SKM-1 treated with dmso at 0.1 percent for 144 hours (cell line): Measurements from ENCODE around the gene ATP10A.

Source experiments
- DNase-seq: peaks from one replicate; lab custom pipeline; 2025; ENCODE audit not compliant: unreplicated experiment; lab: John Stamatoyannopoulos, UW

ATP10A gene

GRCh38 chr15:25863111-25863967, at the start of gene ATP10A:
Gene ATP10A (minus strand): TSS chr15:25863327. CDS start chr15:25863096, 231 bp downstream.
- DNase-seq = no peak

- no peak for DNase-seq
These were observed 48.9 kb upstream of the ATP10A start for GRCh38 chr15:25912035-25912434.

- DNase-seq = no peak
These were observed 47.7 kb upstream of the ATP10A start for GRCh38 chr15:25910832-25911231.

- DNase-seq = no peak
These were observed 46.7 kb upstream of the ATP10A start for GRCh38 chr15:25909806-25910205.

- DNase-seq = no peak
These were observed 46.2 kb upstream of the ATP10A start for GRCh38 chr15:25909325-25909724.

- DNase-seq = peak; percentile 82
These were observed 42.0 kb upstream of the ATP10A start for GRCh38 chr15:25905140-25905539.

- DNase-seq = peak; percentile 44
These were observed 40.0 kb upstream of the ATP10A start for GRCh38 chr15:25903024-25903581.

GRCh38 chr15:25901811-25902605, 38.9 kb upstream of the ATP10A start:
- DNase-seq = no peak

- DNase-seq = no peak
These were observed 37.8 kb upstream of the ATP10A start for GRCh38 chr15:25900901-25901300.

GRCh38 chr15:25900431-25900830, 37.3 kb upstream of the ATP10A start:
- DNase-seq = no peak

GRCh38 chr15:25899870-25900269, 36.7 kb upstream of the ATP10A start:
- no peak for DNase-seq

GRCh38 chr15:25897658-25898057, 34.5 kb upstream of the ATP10A start:
- DNase-seq = no peak

- DNase-seq = no peak
These were observed 31.3 kb upstream of the ATP10A start for GRCh38 chr15:25894371-25894902.

GRCh38 chr15:25893596-25893995, 30.5 kb upstream of the ATP10A start:
- no peak for DNase-seq

GRCh38 chr15:25892126-25892525, 29.0 kb upstream of the ATP10A start:
- DNase-seq = no peak

GRCh38 chr15:25891081-25891480, 28.0 kb upstream of the ATP10A start:
- DNase-seq = no peak

- DNase-seq = no peak
These were observed 27.4 kb upstream of the ATP10A start for GRCh38 chr15:25890529-25890928.

GRCh38 chr15:25887870-25888269, 24.7 kb upstream of the ATP10A start:
- DNase-seq = no peak

- DNase-seq = no peak
These were observed 23.5 kb upstream of the ATP10A start for GRCh38 chr15:25886498-25887140.

GRCh38 chr15:25884370-25884769, 21.2 kb upstream of the ATP10A start:
- no peak for DNase-seq
